IPS-20b (cell line): Measurements from ENCODE around the gene CDH2.

Experiments used
- H3K27ac ChIP-seq: one replicate; pipeline ENCODE4 v1.5.1; 2013; ENCODE audit warnings: low read length
- H3K27me3 ChIP-seq: 2 replicates; pipeline ENCODE4 v1.6.1; 2013; ENCODE audit warnings: mild to moderate bottlenecking, low read length, inconsistent platforms; ENCODE audit not compliant: insufficient read depth
- H3K36me3 ChIP-seq: 2 replicates; pipeline ENCODE4 v1.6.1; 2013; ENCODE audit warnings: low read depth, mild to moderate bottlenecking, inconsistent platforms, low read length, moderate library complexity; ENCODE audit not compliant: insufficient read depth
- H3K4me1 ChIP-seq: 2 replicates; pipeline ENCODE4 v1.6.1; 2013; ENCODE audit warnings: mild to moderate bottlenecking, control low read depth, inconsistent platforms, low read length, moderate library complexity; ENCODE audit not compliant: insufficient read depth
- H3K4me3 ChIP-seq: 2 replicates; pipeline ENCODE4 v1.5.1; 2013; ENCODE audit warnings: mild to moderate bottlenecking, low read length, inconsistent platforms
- H3K9ac ChIP-seq: 2 replicates; pipeline ENCODE4 v1.6.1; 2013; ENCODE audit warnings: low read depth, mild to moderate bottlenecking, inconsistent platforms, low read length, moderate library complexity
- H3K9me3 ChIP-seq: 2 replicates; pipeline ENCODE4 v1.6.1; 2013; ENCODE audit warnings: mild to moderate bottlenecking, low read depth, low read length, inconsistent platforms; ENCODE audit not compliant: insufficient read depth

CDH2 gene

DNA sequence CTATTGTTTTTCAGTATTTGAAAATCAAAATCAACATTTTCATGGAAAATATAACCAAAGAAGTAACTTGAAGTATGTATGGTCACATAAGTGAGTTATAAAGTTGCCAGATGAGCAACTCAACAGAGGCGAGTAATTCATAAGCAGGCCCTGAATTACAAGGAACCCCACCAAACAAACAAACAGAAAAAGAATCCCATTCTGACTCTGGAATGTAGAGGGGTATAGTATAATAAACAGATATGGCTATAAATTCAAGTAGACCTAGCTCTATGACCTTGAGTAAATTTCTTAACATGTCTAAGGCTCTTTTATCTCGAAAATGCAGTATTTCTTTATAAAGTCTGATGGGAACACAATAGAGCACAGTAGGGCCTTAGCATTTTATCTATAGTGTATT lies 4.7 kb upstream of the CDH2 start:
- Histone ChIP-seq H3K27me3 (peaks cover 17% of the 10 kb centered on the region), H3K9me3 (no peaks in the 10 kb centered on the region), H3K27ac (no peak overlapping the region), H3K9ac (no peak overlapping the region), H3K36me3 (no peaks in the 10 kb centered on the region), H3K4me3 (peak overlapping the region; percentile 8; the same call in 1 of the 2 replicates), H3K4me1 (peaks cover 39% of the 10 kb centered on the region)

DNA sequence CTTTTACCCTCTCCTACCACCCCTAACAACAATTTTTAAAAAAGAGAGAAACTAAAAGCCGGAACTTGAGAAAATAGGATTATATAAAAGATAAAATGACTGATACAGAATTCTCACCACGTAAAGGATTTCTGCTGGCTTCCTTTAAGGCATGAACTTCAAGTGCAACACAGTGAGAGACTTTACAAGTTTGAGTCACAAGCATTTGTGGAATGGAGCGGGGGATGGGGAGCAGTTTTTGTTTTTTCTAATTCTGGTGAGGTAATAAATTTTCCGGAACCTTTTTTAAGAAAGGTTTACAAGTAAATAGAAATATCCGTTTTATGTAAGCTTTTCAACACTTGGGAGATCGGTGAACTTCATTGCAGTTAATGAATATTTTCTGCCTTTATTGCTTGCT lies 1.8 kb upstream of the CDH2 start:
- Histone ChIP-seq H3K9me3 (no peaks in the 10 kb centered on the region), H3K4me1 (peaks cover 51% of the 10 kb centered on the region), H3K4me3 (peak overlapping the region; percentile 69), H3K27me3 (peaks cover 45% of the 10 kb centered on the region), H3K27ac (no peak overlapping the region), H3K9ac (peak overlapping the region; percentile 46; the same call in 1 of the 2 replicates), H3K36me3 (no peaks in the 10 kb centered on the region)

DNA sequence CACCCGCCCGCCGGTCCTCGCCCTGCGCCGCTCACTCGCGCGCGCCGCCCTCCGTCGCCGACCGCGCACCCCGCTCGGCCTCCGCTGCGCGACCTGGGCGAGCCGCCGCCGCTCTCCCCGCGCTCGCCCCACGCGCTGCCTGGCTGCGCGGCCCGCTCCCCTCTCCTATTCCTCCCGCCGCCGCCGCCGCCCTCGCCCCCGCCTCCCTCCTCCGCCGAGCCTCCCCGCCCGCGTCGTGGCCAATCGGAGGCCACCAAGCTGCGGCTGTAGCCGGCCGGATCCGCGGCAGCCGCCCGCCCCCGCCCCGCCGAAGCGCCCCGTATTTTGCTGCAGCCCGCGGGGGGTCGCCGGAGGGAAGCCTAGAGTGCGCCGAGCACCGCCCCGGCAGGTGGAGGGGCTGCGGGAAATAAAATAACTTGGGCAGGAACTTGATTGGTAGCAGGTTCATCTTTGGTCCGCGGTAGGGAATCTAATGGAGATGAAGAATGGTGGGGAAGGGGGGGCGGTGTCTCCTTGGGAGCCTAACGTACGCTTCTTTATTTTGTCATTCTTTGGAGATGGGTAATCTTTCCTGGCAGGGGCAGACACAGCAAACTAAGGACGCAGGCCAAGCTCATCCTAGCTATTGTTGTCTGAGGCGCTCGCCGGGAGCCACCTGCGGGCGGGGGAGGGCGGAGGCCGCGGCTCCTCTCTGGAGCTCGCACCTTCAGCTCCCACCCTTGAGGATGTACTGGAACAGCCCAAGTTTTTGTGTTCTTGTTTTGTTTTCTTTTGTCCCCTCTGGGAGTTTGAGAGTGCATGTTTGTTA lies 1.1 kb upstream of the CDH2 start:
- no peaks in the 10 kb centered on the region for H3K9me3 ChIP-seq
- no peaks in the 10 kb centered on the region for H3K36me3 ChIP-seq
- H3K9ac ChIP-seq = peak overlapping the region; percentile 46; the same call in 1 of the 2 replicates
- H3K4me3 ChIP-seq = peak overlapping the region; percentile 69
- no peak overlapping the region for H3K27ac ChIP-seq
- peaks cover 56% of the 10 kb centered on the region for H3K4me1 ChIP-seq
- H3K27me3 ChIP-seq = peaks cover 52% of the 10 kb centered on the region

DNA sequence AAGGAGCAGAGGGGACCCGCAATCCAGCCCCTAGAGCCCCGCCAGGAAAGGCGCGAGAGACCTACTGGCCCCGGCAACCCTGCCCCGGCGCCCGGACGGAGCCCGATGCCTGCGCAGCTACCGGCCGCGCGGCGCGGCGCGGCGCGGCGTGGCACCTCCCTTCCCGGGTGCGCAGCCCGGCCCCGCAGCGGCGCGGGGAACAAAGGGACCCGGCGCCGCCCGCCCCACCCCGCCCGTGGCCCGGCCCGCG lies 307 bp downstream of the CDH2 start:
- Histone ChIP-seq H3K9me3 (no peaks in the 10 kb centered on the region), H3K27ac (no peak overlapping the region), H3K4me3 (peak overlapping the region; percentile 91), H3K27me3 (peaks cover 52% of the 10 kb centered on the region), H3K9ac (peak overlapping the region; percentile 81; the same call in 1 of the 2 replicates), H3K36me3 (no peaks in the 10 kb centered on the region; the same call in 1 of the 2 replicates), H3K4me1 (peaks cover 42% of the 10 kb centered on the region)

DNA sequence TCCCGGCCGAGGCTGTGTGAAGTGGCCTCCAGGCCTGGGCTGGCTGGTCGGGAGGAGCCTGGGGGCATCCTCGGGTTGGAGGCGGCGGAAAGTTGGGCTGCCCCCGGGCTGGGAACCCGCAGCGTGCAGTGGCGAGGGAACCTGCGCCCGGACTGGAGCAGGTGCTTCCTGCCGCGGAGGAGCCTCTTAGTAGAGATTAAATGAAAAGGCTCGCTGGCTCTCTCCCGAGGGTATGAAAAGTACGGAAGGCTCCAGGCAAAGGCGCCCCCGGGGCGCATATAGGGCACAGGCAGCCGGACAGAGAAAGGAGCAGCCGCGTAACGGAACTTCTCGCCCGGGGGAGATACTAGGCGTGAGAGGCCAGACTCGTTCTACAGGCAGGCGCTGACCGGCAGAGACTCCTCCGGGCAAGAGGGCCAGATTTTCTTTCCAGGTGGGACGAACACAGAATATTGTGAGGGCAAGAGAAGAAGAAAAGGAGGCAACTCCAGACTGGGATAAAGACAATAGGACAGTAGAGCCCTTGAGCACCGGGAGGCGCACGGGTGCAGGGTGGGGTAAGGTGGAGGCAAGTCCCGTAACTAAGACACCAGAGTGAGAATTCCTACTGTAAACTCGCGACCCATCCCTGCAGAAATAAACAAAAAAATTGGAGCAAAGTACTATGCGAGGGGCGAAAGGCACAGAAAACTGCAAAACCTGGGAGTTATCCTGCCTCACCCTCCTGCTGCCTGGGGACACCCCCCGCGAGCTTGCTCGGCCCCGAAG lies 816 bp downstream of the CDH2 start:
- Histone ChIP-seq H3K4me3 (peak overlapping the region; percentile 91), H3K4me1 (peaks cover 37% of the 10 kb centered on the region), H3K36me3 (no peaks in the 10 kb centered on the region; the same call in 1 of the 2 replicates), H3K9ac (peak overlapping the region; percentile 81), H3K9me3 (no peaks in the 10 kb centered on the region), H3K27ac (no peak overlapping the region), H3K27me3 (peaks cover 52% of the 10 kb centered on the region)

DNA sequence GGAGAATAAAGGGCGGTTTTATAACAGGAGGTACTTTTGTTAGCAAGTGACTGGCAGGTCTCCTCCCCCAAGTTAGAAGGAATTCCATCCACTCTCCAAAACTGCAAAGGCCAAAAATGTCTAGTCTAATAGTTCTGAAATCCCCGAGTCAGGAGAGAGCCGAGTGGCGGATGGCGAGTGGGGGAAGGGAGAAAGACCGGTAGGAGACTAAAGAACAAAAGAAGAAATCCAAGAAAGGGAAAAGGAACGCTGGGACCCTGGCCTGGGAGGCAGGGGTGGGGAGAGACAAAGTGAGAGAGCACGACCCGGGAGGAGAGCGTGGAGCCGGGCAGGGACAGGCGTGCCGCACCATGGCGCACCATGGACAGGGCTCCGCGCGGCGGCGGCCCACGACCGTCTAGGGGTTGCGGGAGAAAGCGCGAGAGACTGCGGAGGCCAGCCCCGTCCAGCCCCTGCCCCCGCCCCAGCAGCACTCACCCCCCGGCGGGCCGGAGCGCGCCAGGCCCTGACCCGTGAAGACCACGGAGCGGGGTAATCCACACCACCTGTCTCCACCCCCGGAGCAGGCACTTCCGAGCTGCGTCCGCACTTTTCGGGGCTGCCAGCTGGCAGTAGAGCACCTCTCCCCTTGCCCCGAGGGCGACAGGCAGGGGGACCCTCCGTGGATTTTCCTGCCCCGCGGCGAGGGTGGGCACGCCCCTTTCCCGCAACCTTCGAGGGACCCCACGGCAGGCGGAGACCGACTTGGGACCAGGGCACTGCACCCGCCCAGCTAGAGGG lies 1.6 kb downstream of the CDH2 start:
- peaks cover 33% of the 10 kb centered on the region for H3K4me1 ChIP-seq
- no peak overlapping the region for H3K27ac ChIP-seq
- no peaks in the 10 kb centered on the region; the same call in 1 of the 2 replicates for H3K36me3 ChIP-seq
- H3K4me3 ChIP-seq = peak overlapping the region; percentile 91
- H3K27me3 ChIP-seq = peaks cover 50% of the 10 kb centered on the region
- peak overlapping the region; percentile 81; the same call in 1 of the 2 replicates for H3K9ac ChIP-seq
- no peaks in the 10 kb centered on the region for H3K9me3 ChIP-seq

DNA sequence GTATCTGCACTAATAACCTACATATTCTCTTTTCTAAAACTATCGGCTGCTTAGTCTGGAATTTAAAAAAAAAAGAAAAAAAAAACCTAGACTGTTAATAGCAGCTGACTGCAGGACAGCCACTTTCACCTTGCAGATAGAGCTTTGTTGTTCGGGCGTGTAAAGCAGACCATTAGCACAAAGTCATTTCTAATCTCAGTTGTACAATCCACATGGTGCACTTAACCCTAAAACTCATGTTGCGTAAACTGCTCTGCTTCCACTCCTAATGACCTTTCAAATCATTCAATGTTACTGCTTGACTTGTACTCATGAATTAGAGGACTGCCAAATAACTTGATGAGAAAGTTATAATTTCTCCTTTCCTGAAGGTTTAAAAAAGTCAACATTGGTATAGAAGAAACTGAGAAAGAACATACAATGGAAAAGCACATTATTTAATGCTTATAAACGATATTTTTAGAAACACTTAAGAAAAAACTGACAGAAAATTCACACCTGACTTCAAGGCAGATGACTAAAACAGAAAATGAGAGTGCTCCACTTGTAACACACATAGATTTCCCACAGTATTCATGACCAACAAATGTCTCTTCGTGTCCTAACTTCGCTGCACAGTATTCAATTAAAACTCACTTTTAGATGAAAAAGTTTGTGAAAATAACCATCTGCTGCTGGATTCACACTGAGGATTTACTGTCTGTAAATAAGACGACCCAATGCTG lies 2.6 kb downstream of the CDH2 start:
- Histone ChIP-seq H3K4me1 (peaks cover 25% of the 10 kb centered on the region), H3K27me3 (peaks cover 40% of the 10 kb centered on the region), H3K4me3 (peak overlapping the region; percentile 91), H3K9ac (peak overlapping the region; percentile 81; the same call in 1 of the 2 replicates), H3K27ac (no peak overlapping the region), H3K9me3 (no peaks in the 10 kb centered on the region), H3K36me3 (no peaks in the 10 kb centered on the region; the same call in 1 of the 2 replicates)

DNA sequence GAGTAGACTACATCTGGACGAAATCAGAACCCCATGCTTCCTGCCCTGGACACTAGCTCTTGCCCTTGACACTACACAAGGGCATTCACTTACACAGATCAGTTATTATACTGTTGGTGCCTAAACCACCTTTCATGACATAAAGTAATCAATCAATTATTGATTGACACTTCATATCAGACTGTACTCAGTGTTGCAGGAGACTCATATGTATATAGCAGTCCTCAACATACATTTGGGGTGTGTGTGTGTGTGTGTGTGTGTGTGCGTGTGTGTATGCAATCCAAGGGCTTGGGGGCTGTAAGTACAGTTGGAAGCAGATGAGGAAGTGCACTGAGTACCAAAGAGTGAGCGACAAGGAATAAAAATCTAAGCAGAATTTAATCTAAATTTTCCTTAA lies 5.1 kb downstream of the CDH2 start:
- no peaks in the 10 kb centered on the region for H3K9me3 ChIP-seq
- no peaks in the 10 kb centered on the region; the same call in 1 of the 2 replicates for H3K36me3 ChIP-seq
- H3K27me3 ChIP-seq = peaks cover 34% of the 10 kb centered on the region
- H3K9ac ChIP-seq = no peak overlapping the region
- H3K27ac ChIP-seq = no peak overlapping the region
- no peak overlapping the region for H3K4me3 ChIP-seq
- peaks cover 23% of the 10 kb centered on the region for H3K4me1 ChIP-seq

DNA sequence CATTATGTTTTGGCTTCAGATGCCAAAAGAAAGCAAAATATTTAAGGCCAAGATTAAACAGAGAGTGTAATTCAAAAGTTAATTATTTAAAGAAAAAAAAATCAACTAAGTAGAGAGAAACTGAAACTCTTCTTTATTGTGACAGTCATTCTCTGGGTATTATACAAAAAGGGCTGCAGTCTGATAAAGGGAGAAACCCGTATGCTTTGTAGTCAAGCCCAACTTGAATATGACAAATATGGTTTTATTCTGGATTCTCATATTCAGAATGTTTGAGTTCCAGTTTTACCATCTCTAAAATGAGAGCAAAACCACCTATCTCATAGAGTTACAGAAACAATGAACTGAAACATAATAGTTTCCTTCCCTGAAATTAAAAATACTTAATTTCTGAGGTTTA lies 8.2 kb downstream of the CDH2 start:
- Histone ChIP-seq H3K27me3 (peaks cover 6% of the 10 kb centered on the region; the same call in 1 of the 2 replicates), H3K9ac (no peak overlapping the region), H3K4me3 (no peak overlapping the region), H3K9me3 (no peaks in the 10 kb centered on the region), H3K4me1 (peaks cover 12% of the 10 kb centered on the region), H3K36me3 (no peaks in the 10 kb centered on the region; the same call in 1 of the 2 replicates), H3K27ac (no peak overlapping the region)

DNA sequence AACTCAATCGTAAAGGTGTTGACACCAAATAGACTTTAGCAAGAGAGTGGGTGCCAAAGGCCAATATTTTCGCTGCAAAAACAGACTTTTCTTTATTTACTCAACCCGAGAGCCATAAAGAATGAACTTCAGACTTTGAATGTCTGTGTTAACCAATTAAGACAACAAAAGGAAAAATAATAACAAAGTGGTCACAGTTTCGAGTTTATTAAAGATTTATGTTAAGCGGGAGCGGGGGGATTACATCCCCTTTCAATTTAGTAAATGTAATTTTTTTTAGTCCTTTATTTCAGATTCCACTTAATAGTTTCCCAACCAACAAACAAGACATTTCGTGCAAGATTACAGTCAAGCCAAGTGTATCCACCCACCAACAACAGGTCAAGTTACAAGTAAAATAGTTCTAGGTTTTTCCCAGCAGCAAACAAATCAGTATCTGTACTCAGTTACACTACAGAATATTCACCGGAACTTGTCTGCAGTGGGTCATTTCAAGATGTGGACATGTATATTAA lies 9.0 kb downstream of the CDH2 start:
- Histone ChIP-seq H3K36me3 (no peaks in the 10 kb centered on the region; the same call in 1 of the 2 replicates), H3K9me3 (no peaks in the 10 kb centered on the region), H3K4me1 (peaks cover 6% of the 10 kb centered on the region; the same call in 1 of the 2 replicates), H3K9ac (no peak overlapping the region), H3K27ac (no peak overlapping the region), H3K27me3 (no peaks in the 10 kb centered on the region; the same call in 1 of the 2 replicates), H3K4me3 (no peak overlapping the region)
